ENCODE results near the gene MYO15A.

DNA sequence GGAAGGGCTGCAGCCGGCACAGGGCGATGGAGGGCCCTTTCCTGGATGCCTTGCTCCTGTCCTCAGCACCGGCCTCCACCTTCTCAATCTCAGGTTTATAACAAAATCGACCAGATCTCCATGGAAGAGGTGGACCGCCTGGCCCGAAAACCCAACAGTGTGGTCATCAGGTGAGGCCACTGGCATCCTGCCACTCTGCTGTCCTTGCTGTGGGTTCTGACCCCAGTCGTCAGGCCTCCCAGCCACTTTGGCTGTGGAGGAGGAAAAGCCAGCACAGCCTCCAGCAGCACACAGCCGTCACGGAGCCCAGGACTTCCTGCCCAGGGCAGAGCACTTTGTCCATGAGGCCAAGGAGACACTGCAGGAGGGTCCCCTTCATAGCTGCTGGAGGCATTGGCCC is 6.7 kb upstream of the MYO15A start:
- TF ChIP-seq, protein P1, sequence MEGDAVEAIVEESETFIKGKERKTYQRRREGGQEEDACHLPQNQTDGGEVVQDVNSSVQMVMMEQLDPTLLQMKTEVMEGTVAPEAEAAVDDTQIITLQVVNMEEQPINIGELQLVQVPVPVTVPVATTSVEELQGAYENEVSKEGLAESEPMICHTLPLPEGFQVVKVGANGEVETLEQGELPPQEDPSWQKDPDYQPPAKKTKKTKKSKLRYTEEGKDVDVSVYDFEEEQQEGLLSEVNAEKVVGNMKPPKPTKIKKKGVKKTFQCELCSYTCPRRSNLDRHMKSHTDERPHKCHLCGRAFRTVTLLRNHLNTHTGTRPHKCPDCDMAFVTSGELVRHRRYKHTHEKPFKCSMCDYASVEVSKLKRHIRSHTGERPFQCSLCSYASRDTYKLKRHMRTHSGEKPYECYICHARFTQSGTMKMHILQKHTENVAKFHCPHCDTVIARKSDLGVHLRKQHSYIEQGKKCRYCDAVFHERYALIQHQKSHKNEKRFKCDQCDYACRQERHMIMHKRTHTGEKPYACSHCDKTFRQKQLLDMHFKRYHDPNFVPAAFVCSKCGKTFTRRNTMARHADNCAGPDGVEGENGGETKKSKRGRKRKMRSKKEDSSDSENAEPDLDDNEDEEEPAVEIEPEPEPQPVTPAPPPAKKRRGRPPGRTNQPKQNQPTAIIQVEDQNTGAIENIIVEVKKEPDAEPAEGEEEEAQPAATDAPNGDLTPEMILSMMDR (IDR thresholded peaks at IDR 0.05), result no peak
- no peak for TF ChIP-seq POLR2A (IDR thresholded peaks at IDR 0.05)
- no peak for TF ChIP-seq POLR2AphosphoS5 (IDR thresholded peaks at IDR 0.05)
- no peak for TF ChIP-seq EP300 (IDR thresholded peaks at IDR 0.05; ENCODE audit: low read depth)
